ENCODE data around the gene CECR2.

- TF ChIP-seq, protein P1, sequence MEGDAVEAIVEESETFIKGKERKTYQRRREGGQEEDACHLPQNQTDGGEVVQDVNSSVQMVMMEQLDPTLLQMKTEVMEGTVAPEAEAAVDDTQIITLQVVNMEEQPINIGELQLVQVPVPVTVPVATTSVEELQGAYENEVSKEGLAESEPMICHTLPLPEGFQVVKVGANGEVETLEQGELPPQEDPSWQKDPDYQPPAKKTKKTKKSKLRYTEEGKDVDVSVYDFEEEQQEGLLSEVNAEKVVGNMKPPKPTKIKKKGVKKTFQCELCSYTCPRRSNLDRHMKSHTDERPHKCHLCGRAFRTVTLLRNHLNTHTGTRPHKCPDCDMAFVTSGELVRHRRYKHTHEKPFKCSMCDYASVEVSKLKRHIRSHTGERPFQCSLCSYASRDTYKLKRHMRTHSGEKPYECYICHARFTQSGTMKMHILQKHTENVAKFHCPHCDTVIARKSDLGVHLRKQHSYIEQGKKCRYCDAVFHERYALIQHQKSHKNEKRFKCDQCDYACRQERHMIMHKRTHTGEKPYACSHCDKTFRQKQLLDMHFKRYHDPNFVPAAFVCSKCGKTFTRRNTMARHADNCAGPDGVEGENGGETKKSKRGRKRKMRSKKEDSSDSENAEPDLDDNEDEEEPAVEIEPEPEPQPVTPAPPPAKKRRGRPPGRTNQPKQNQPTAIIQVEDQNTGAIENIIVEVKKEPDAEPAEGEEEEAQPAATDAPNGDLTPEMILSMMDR (IDR thresholded peaks at IDR 0.05): no peak
- no peak for TF ChIP-seq POLR2A (IDR thresholded peaks at IDR 0.05)
- no peak for TF ChIP-seq POLR2AphosphoS5 (IDR thresholded peaks at IDR 0.05)
Measured at GRCh38 chr22:17606496-17606895, 237.2 kb downstream of the CECR2 start.

Data from breast epithelium (tissue), 3 donors.